GM21723 (cell line): ENCODE results near the gene PIK3R1.

Source experiments
- ATAC-seq: cut with Tn5 transposase; IDR thresholded peaks from one replicate; pipeline ENCODE4 v1.9.1; 2021; ENCODE audit warnings: mild to moderate bottlenecking, moderate library complexity; ENCODE audit not compliant: unreplicated experiment

PIK3R1 gene

GRCh38 chr5:68345171-68345570 is 129.6 kb downstream of the PIK3R1 start:
- ATAC-seq = no peak

- ATAC-seq = no peak
These were observed 130.0 kb downstream of the PIK3R1 start for GRCh38 chr5:68345582-68345981.

- ATAC-seq = no peak
These were observed 132.0 kb downstream of the PIK3R1 start for GRCh38 chr5:68347536-68347935.

DNA sequence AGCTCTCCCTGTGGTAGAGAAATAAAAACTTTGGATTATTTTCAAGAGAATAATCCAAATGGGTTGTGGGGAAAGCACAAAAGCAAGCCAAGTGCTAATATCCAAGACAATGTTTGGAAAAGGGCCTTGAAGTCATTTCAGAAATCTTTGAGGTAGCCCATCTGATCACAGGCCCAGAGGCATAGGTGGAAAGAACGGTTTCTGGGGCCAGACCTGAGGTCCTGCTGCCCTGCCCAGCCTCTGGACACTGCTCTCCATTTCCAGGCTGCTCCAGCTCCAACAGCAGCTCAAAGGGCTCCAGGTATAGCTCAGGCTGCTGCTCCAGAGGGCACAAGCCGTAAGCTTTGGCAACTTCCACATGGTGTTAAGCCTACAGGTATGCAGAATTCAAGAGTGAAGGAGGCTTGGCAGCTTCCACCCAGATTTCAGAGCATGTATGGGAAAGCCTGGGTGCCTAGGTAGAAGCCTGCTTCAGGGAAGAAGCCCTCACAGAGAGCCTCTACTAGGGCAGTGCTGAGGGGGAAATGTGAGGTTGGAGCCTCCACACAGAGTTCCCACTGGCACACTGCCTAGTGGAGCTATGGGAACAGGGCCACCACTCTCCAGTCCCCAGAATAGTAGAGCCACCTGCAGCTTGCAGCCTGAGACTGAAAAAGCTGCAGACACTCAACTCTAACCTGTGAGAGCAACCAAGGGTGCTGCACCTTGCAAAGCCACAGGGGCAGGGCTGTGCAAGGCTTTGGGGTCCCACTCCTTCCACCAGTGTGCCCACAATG is 133.1 kb downstream of the PIK3R1 start:
- ATAC-seq = no peak

- no peak for ATAC-seq
These were observed 134.6 kb downstream of the PIK3R1 start for GRCh38 chr5:68350176-68350575.
